ENCODE measurements around the gene CEBPG.

Gene CEBPG

DNA sequence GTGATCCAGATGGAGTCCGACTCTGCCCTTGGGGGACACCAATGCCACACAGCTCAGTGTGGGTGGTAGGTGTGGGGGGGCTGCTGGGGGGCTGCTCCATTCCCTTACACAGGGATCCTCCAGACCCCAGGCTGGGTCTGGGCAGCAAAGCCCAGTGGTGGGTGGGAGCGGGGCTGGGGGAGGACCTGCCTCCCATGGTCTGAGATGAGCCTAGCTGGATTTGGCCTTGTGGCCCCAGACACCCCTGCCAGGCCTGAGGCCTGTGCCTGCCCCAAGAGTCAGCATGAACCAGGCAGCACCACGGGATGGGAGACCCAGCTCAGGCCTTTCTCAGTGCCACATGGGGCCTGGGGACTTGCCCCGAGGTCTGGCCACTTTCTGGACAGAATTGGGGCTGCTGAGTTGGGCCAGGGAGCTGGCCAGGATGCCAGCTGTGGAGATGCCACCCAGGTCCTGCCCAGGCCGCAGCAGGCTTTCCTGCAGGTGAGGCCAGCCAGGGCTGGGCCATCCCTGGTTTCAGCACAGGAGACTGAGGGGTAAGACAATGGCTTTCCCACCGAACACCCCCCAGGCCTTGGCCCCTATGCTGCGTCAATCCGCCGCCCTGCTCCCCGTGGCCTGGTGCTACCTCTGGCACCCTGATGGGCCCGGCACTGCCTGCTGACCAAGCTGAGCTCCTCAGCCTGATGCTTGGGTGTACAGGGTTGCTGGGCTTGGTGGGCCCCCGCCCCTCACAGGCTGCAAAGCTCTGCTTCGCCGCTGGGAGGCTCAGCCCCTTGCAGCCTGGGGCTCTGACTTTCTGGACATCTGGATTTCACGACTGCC, 24.2 kb downstream of the CEBPG start:
- TF ChIP-seq, protein P1, sequence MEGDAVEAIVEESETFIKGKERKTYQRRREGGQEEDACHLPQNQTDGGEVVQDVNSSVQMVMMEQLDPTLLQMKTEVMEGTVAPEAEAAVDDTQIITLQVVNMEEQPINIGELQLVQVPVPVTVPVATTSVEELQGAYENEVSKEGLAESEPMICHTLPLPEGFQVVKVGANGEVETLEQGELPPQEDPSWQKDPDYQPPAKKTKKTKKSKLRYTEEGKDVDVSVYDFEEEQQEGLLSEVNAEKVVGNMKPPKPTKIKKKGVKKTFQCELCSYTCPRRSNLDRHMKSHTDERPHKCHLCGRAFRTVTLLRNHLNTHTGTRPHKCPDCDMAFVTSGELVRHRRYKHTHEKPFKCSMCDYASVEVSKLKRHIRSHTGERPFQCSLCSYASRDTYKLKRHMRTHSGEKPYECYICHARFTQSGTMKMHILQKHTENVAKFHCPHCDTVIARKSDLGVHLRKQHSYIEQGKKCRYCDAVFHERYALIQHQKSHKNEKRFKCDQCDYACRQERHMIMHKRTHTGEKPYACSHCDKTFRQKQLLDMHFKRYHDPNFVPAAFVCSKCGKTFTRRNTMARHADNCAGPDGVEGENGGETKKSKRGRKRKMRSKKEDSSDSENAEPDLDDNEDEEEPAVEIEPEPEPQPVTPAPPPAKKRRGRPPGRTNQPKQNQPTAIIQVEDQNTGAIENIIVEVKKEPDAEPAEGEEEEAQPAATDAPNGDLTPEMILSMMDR (IDR thresholded peaks at IDR 0.05; ENCODE audit: low read depth, low read length, missing control alignments) = no peak
- no peak for DNase-seq (ENCODE audit: low read depth)
- H3K4me3 ChIP-seq (ENCODE audit: low read depth, low read length) = no peak overlapping the region

DNA sequence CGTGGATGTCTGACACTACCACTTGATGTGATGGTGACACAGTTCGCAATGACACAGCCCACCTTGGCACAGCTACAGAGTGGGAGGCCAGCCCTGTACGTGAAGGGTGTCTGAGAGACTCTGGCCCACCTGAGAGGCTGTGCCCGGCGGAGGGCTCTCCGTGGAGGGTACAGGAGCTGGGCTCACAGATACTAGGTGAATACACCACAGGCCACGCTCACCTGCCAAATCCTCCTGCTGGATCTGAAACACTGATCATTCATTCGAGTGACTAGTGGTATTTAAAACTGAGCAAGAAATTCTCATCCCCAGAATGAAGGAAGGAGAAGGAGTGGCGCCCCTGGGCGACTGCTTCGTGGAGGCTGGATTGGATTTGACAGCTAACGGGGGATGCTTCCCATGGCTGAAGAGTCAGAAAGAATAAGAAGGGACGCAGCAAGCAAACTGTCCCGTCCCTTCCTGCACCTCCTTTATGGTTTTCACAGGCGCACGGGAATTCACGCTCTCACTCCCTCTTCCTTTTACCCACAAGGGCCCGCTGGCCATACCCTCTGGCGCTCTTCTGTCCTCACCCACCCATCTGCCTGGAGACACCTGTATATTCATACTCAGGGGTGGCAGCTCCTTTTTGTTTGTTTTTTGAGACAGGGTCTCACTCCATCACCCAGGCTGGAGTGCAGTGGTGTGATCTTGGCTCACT, 25.0 kb downstream of the CEBPG start:
- TF ChIP-seq, protein P1 (IDR thresholded peaks at IDR 0.05; ENCODE audit: low read depth, low read length, missing control alignments) = no peak
- DNase-seq (ENCODE audit: low read depth) = no peak
- no peak overlapping the region for H3K4me3 ChIP-seq (ENCODE audit: low read depth, low read length)

DNA sequence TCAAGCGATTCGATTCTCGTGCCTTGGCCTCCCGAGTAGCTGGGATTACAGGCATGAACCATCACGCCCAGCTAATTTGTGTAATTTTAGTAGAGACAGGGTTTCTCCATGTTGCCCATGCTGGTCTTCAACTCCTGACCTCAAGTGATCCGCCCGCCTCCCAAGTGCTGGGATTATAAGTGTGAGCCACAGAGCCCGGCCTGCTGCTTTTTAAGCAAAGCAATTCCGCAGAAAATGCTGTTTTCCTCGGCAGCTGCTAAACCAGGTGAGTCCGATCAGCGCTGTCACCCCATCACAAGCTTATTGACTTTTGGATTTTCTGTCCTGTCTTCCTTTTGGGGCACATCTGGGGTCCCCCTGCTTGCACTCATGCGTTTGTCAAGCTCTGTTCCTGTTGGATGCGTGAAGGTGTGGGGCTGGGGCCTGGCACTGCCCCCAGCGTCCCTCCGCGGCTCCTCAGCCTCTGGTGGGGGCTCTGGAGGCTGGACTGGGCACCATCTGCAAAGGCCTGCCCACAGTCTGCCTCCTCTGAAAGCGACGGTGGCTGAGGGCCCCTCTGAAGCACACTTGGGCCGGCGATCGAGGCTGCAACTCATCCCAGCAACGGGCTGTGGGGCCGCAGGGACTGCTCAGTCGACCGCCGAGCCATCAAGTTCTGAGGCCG, 25.7 kb downstream of the CEBPG start:
- H3K4me3 ChIP-seq (ENCODE audit: low read depth, low read length) = no peak overlapping the region
- DNase-seq (ENCODE audit: low read depth) = no peak
- TF ChIP-seq, protein P1 (IDR thresholded peaks at IDR 0.05; ENCODE audit: low read depth, low read length, missing control alignments) = no peak

DNA sequence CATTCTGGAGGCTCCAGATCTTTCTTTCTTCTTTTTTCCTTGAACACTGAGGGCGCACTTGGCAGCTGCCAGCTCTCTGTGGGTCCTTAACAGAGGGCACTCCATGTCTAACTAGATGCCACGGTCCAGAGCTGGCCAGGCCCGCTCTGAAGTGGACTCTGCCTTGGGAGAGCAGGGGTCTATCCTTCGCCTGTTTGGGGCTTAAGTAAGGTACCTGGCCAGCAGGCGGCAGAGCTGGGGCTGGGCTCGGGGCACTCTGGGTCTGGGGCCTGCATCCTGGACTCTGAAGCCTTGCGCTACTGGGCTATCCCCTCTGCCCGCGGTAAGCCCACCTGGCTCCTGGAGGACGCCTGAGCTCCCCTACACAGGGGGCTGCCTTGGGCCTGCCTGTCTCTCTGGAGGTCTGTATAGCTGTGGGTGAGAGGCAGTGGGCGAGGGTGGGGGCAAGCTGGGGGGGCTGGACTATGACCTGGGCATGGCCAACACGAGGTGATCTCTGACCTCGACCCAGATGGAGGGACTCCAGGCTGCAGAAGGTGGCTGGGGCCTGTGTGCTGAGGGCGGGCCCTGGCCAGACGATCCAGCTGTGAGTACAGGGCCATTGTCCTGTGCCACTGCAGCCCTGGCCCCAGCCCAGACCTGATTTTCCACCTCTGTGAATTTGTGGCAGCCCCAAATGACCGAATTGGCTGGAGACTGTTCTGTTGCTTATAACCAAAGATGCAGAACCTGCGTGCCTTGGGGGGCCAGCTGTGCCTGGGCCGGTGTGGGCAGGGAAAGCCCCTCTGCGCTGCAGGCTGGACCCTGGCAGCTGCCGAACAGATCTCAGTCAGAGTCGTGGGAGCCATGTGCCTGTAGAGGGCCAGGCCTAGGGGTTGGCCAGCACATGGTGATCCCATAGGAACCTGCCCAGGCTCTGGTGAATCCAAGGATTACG, 26.5 kb downstream of the CEBPG start:
- DNase-seq (ENCODE audit: low read depth) = no peak
- no peak overlapping the region for H3K4me3 ChIP-seq (ENCODE audit: low read depth, low read length)
- TF ChIP-seq, protein P1 (IDR thresholded peaks at IDR 0.05; ENCODE audit: low read depth, low read length, missing control alignments) = no peak

DNA sequence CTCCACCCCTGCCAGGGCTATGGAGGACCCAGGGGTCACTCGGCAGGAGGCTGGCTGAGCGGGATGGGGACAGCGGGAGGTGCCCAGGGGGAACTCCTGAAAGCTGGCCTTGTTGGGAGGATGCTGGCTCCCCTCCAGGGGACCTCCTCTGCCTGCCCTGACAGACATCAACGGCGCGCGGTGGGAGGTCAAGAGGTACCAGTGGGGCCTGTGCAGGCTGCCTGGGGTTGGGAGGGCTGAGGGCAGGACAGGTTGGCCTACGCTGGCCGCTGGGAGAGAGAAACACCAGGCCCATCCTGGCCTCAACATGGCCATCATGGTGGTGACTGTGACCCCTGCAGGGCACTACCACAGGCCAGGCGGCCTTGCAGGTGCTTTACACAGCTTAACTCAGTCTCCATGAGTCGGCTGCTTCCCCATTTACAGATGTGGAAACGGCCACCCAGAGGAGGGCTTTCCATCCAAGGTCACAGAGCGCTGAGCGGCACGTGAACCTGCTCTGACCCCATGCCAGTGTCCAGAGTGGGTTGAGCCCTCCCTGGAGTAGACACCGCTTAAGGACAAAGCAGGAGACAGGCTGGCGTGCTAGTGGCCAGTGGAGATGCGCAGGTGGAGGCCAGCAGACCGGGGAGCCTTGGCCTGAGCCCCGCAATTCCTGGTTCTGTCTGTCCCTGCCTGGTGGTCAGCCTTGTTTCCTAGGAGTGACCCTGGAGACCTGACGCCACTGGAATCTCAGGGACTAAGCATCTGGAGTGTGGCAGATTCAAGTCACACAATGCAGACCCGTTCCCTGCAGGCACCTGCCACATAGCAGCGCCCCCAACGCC, 27.6 kb downstream of the CEBPG start:
- H3K4me3 ChIP-seq (ENCODE audit: low read depth, low read length) = no peak overlapping the region
- no peak for DNase-seq (ENCODE audit: low read depth)
- TF ChIP-seq, protein P1 (IDR thresholded peaks at IDR 0.05; ENCODE audit: low read depth, low read length, missing control alignments) = no peak
